GM18502 (cell line): Measurements from ENCODE around the gene TAF7.
A peak's percentile ranks its signal among the peaks of the same experiment; 100 is the strongest.
"Not testable (repeated sequence)": the region's sequence is repeated elsewhere in the genome, so short reads cannot be mapped to it uniquely, and the experiment has no call there.

Source experiments
- ATAC-seq: cut with Tn5 transposase; IDR thresholded peaks from one replicate; pipeline ENCODE4 v1.9.1; 2021; ENCODE audit warnings: mild to moderate bottlenecking; ENCODE audit not compliant: unreplicated experiment, poor library complexity

TAF7 gene, protein sequence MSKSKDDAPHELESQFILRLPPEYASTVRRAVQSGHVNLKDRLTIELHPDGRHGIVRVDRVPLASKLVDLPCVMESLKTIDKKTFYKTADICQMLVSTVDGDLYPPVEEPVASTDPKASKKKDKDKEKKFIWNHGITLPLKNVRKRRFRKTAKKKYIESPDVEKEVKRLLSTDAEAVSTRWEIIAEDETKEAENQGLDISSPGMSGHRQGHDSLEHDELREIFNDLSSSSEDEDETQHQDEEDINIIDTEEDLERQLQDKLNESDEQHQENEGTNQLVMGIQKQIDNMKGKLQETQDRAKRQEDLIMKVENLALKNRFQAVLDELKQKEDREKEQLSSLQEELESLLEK

DNA sequence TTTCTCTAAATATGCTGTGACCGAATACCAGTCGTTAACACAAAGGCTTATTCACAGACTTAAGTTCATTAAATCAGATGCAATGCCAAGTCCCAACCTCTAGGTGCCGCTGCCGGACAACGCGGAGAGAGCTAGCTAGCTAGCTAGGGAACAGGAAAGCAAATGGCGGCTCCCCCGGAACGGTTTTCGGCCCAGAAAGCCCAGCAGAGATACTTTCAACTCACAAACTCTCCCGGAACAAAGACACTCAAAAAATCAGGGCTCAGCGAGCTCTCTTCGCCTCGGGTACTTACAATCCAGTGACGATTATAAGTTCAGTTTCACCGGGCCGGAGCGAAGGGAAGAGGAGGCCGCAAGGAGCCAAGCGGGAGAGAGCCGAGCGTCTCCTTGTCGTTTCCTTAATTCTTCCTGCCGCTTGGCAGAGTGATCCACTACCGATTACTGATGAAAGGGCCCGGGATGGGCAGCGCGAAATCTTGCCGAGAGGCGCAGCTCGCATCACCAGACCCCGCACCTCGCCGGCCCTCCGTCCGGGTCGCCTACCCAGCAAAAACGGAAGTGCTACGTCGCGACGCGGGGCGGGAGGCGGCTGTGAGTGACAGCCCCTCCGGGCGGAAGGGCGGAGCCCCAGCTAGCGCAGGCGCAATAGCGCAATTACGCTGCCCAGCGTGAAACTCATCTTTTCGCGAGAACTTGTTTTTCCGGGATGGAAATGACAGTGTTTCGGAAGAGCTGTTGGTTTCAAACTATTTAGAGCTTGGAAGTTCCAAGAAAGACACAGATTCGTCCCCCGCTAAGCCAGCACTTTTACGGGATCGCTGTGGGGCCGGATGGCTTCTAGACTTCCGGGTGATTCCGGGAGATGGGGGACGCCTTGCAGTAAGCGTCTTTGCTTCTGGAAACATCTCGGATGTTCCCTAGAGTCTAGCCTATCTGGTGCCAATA is at the start of gene TAF7:
TSS of gene TAF7 (minus strand) at position 560 of the 945 bp plus-strand sequence. CDS start 740 bp downstream, outside the sequence.
- ATAC-seq, result peak; percentile 93

DNA sequence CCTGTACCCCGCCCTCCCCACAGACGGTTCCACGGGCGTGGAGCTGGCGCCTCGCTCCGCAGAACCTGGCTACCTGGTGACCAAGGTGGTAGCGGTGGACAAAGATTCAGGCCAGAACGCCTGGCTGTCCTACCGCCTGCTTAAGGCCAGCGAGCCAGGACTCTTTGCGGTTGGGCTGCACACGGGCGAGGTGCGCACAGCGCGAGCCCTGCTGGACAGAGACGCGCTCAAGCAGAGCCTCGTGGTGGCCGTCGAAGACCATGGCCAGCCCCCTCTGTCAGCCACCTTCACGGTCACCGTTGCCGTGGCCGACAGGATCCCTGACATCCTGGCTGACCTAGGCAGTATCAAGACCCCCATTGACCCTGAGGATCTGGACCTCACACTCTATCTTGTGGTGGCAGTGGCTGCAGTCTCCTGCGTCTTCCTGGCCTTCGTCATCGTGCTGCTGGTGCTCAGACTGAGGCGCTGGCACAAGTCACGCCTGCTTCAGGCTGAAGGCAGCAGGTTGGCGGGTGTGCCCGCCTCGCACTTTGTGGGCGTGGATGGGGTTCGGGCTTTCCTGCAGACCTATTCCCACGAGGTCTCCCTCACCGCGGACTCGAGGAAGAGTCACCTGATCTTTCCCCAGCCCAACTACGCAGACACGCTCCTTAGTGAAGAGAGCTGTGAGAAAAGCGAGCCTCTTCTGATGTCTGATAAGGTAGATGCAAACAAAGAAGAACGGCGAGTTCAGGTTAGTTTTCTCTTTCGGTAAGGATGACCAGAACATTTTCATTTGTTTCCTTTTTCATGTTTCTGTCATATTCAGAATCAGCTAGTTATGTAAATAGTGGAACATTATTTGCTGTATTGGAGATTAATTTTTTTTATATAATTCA is 45.7 kb upstream of the TAF7 start:
- no peak for ATAC-seq

DNA sequence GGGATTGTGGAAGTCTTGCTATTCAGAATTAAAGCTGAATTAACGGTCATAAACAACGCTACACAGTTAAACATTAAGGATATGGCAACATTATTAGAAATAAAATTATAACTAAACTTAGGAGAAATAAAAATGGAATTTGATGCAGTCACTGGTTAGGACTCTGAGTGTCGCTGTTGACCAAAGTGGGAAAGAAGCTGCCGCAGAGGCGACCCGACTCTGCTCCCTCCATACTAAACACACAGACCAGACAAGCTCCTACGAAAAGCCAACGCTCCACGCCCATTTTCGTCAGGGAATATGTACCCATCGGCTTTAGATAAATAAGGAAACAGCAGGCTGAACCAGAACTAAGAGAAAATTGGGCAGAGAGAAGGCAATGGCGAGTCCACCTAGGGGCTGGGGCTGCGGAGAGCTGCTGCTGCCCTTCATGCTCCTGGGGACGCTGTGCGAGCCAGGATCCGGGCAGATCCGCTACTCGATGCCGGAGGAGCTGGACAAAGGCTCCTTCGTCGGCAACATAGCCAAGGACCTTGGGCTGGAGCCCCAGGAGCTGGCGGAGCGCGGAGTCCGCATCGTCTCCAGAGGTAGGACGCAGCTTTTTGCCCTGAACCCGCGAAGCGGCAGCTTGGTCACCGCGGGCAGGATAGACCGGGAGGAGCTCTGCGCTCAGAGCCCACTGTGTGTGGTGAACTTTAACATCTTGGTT is 43.5 kb upstream of the TAF7 start, which contains the start of gene PCDHGA5:
TSS of gene PCDHGA5 (plus strand) at position 211 of the 709 bp plus-strand sequence. CDS start at position 380, 169 bp downstream.
- no peak for ATAC-seq

DNA sequence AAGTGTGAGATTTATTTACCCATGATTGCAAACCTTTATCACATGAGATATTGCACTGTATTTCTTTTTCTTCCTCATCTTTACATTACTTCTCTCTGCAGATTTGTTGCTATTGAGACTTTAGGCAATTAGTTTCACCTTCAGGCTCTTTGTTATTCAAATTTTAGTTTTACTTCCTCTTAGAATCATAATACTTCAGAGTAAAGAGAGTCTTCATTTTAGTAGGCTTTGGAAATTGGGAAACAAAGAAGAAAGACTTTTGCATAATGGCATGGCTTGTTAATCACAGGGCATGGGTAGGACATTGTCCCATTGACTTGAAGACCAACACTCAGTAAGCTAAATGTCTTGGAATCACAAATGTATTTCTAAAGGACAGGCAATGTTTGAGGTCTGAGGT is 42.1 kb upstream of the TAF7 start:
- no peak for ATAC-seq

DNA sequence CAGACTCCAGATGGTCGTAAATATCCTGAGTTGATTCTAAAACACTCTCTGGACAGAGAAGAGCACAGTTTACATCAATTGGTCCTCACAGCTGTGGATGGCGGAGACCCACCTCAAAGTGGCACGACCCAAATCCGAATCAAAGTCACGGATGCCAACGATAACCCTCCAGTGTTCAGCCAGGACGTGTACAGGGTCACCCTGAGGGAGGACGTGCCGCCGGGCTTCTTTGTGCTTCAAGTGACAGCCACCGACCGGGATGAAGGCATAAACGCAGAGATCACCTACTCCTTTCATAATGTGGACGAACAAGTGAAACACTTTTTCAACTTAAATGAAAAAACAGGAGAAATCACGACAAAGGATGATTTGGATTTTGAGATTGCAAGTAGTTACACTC is 40.1 kb upstream of the TAF7 start:
- ATAC-seq, result no peak

DNA sequence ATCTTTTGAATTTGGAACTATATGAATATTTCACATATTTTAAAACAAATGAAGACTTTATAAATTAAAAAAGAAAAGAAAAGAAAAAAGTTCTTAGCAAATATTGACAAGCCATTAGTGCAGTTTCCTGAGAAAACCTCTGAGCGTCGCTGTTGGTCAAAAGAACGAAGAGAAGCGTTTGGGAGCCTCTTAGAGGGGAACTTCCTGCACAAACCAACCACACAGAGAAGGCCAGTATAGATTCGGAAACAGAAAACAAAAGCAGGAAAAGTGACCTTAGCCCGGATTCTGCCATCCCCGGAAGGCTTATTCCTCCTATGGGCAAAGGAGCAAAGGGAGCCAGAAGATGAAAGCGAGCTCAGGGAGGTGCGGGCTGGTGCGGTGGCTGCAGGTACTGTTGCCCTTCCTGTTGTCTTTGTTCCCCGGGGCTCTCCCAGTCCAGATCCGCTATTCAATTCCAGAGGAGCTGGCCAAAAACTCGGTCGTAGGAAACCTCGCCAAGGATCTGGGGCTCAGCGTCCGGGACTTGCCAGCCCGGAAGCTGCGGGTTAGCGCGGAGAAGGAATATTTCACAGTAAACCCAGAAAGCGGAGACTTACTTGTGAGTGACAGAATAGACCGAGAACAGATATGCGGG is 39.3 kb upstream of the TAF7 start, which contains the start of gene PCDHGB2:
TSS of gene PCDHGB2 (plus strand) at position 205 of the 637 bp plus-strand sequence. CDS start at position 347, 142 bp downstream.
- peak; percentile 47 for ATAC-seq

DNA sequence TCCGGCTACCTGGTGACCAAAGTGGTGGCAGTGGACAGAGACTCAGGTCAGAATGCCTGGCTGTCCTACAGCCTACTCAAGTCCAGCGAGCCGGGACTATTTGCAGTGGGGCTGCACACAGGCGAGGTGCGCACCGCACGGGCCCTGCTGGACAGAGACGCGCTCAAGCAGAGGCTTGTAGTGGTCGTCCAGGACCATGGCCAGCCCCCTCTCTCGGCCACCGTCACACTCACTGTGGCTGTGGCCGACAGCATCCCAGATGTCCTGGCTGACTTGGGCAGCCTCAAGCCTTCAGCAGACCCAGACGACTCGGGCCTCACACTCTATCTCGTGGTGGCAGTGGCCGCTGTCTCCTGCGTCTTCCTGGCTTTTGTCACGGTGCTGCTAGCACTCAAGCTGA is 36.4 kb upstream of the TAF7 start:
- ATAC-seq, result no peak

DNA sequence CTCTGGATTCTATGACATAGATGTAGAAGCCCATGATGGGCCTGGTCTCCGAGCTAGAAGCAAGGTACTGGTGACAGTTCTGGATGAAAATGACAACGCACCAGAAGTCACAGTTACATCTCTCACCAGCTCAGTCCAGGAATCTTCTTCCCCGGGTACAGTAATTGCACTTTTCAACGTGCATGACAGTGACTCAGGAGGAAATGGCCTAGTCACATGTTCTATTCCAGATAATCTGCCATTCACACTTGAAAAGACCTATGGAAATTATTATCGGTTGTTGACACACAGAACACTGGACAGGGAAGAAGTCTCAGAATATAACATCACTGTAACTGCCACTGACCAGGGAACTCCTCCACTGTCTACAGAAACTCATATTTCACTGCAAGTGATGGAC is 35.5 kb upstream of the TAF7 start:
- no peak for ATAC-seq

DNA sequence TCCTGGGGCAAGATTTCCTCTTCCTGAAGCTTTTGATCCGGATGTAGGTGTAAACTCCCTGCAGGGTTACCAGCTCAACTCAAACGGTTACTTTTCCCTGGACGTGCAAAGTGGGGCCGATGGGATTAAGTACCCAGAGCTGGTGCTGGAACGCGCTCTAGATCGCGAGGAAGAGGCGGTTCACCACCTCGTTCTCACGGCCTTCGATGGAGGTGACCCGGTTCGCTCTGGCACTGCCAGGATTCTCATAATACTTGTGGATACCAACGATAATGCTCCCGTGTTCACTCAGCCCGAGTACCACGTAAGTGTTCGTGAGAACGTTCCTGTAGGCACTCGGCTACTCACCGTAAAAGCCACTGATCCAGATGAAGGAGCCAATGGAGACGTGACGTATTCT is 35.1 kb upstream of the TAF7 start:
- no peak for ATAC-seq

DNA sequence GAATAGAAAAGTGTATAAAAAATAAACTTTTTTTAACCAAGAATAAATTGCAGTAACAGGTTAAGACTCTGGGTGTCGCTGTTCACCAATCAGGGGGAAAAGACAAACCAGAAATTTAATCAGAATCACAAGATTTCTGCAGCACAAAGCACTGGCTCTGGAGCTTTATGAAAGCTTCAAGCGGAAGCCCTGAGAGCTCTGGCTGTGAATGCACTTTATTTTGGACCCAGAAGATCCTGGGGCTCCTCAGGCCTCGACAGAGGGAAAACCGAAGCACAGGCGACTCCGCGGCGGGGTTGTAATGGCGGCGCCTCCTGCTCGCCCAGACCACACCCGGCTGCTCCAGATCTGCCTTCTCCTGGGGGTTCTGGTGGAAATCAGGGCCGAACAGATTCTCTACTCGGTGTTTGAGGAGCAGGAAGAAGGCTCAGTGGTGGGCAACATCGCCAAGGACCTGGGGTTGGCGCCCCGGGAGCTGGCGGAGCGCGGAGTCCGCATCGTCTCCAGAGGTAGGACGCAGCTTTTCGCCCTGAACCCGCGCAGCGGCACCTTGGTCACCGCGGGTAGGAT is 34.4 kb upstream of the TAF7 start, which contains the start of gene PCDHGA4:
TSS of gene PCDHGA4 (plus strand) at position 122 of the 570 bp plus-strand sequence. CDS start at position 209, 87 bp downstream.
- ATAC-seq, result no peak

DNA sequence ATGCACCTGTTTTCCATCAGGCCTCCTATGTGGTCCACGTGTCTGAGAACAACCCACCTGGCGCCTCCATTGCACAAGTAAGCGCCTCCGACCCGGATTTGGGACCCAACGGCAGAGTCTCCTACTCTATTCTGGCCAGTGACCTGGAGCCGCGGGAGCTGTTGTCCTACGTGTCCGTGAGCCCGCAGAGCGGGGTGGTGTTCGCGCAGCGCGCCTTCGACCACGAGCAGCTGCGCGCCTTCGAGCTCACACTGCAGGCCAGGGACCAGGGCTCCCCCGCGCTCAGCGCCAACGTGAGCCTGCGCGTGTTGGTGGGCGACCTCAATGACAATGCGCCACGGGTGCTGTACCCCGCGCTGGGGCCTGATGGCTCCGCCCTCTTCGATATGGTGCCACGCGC is 31.0 kb upstream of the TAF7 start:
- no peak for ATAC-seq

DNA sequence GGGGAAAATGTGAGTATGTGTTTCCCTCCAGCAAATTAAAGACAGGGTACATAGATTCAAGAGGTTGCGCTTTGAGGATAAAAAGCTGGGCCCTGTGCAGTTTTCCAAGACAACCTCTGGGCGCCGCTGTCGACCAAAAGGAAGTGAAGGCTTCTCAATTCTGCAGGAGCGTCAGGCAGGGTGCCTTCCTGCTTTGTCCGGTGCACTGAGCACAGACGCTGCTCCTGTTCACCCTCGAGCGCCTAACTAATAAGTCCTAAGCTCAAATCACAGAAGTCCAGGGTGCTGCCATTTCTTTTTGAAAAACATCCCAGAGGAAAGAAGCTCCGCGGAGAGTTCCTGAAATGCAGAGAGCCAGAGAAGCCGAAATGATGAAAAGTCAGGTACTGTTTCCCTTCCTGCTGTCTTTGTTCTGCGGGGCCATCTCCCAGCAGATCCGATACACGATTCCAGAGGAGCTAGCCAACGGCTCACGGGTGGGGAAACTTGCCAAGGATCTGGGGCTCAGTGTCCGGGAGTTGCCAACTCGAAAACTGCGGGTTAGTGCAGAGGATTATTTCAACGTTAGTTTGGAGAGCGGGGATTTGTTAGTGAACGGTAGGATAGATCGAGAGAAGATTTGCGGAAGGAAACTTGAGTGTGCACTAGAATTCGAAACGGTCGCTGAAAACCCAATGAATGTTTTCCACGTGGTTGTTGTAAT is 29.5 kb upstream of the TAF7 start, which contains the start of gene PCDHGB1:
TSS of gene PCDHGB1 (plus strand) at position 183 of the 703 bp plus-strand sequence. CDS start at position 345, 162 bp downstream.
- ATAC-seq, result no peak

DNA sequence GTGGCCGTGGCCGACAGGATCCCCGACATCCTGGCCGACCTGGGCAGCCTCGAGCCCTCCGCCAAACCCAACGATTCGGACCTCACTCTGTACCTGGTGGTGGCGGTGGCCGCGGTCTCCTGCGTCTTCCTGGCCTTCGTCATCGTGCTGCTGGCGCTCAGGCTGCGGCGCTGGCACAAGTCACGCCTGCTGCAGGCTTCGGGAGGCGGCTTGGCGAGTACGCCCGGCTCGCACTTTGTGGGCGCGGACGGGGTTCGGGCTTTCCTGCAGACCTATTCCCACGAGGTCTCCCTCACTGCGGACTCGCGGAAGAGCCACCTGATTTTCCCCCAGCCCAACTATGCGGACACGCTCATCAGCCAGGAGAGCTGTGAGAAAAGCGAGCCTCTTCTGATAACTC is 25.4 kb upstream of the TAF7 start:
- ATAC-seq, result not testable (repeated sequence)

DNA sequence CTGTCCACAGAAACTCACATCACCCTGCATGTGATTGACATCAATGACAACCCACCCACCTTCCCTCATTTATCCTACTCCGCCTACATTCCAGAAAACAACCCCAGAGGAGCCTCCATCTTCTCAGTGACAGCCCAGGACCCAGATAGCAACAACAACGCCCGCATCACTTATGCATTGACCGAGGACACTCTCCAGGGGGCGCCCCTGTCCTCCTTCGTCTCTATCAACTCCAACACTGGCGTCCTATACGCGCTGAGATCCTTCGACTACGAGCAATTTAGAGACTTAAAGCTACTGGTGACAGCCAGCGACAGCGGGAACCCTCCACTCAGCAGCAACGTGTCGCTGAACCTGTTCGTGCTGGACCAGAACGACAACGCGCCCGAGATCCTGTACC is 24.7 kb upstream of the TAF7 start:
- no peak for ATAC-seq

DNA sequence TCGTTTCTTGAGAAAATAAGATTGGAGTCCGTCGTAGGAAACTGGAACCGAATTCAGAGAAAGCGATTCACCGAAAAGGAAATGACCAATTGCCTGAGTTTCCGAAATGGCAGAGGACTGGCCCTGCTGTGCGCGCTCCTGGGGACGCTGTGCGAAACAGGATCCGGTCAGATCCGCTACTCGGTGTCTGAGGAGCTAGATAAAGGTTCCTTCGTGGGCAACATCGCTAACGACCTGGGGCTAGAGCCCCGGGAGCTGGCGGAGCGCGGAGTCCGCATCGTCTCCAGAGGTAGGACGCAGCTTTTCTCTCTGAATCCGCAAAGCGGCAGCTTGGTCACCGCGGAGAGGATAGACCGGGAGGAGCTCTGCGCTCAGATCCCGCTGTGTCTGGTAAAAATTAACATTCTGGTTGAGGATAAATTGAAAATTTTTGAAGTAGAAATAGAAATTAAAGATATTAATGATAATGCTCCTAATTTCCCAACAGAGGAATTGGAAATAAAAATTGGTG is 23.4 kb upstream of the TAF7 start:
- ATAC-seq, result no peak

DNA sequence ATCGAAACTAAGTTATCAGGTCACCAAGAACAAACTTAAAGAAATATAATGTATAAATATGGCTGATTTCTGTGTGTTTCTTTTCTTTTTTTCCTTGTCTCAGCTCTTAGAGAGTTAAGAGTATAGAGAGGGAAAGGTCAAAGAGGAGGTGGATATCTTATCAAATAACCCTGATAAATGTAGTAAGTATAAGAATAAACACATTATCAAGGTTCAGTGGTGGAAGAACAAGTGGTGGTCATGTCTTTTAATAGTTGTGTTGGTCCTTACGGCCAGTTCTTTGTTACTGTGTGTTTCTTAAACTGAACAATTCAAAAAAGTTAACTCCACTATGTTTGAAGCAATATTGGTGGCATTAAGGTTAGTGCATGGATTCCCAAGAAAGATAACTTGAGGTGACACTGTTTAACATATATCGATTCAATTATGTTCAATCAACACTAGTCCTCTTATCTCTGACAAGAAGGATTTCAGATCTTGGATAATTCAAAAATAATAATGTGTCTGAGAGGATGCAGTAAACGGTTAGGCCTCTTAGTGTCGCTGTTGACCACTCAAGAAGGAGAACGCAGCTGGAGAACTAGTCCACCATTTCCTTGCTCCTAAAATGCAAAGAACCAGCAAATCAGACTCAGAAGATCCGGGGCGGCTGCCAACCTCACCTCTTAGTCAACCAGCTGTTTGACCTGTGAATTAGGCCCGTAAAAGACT is 22.8 kb upstream of the TAF7 start, which contains the start of gene PCDHGA3:
TSS of gene PCDHGA3 (plus strand) at position 588 of the 711 bp plus-strand sequence. CDS start 205 bp downstream, outside the sequence.
- no peak for ATAC-seq

DNA sequence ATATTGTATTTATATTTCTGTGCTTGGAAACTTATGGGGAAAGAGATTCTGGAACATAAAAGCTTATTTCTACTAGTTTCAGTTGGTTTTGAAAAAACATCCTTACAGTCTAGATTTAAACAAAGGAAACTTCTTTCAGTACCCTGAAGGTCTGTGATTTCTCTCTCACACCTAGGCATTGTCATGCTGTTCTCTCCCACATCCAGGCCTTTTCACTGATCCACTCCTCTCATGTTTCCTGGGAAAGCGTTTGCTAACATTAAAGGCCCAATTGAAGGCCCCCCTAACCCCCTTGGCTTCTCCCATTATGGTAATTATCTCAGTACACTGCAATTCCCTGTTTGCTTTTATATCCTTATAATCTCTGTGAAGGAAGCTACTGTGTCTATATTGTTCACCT is 22.2 kb upstream of the TAF7 start:
- no peak for ATAC-seq
